Choroid plexus epithelial cell (primary cell): ENCODE measurements around the gene OR2AE1.

Experiments used
- DNase-seq: peaks from one replicate; pipeline ENCODE4 v3.0.0-alpha.2; 2010; ENCODE audit warnings: low read depth
- H3K4me3 ChIP-seq: 2 replicates; pipeline ENCODE4 v1.5.1; 2011; ENCODE audit warnings: low read depth, mild to moderate bottlenecking, control low read depth, low read length, moderate library complexity
- TF ChIP-seq, protein P1 (sequence below): conservative IDR thresholded peaks from 2 replicates; pipeline ENCODE4 v1.5.1; 2011; ENCODE audit warnings: low read depth, mild to moderate bottlenecking, control low read depth, inconsistent platforms, low read length, moderate library complexity

The OR2AE1 gene

DNA sequence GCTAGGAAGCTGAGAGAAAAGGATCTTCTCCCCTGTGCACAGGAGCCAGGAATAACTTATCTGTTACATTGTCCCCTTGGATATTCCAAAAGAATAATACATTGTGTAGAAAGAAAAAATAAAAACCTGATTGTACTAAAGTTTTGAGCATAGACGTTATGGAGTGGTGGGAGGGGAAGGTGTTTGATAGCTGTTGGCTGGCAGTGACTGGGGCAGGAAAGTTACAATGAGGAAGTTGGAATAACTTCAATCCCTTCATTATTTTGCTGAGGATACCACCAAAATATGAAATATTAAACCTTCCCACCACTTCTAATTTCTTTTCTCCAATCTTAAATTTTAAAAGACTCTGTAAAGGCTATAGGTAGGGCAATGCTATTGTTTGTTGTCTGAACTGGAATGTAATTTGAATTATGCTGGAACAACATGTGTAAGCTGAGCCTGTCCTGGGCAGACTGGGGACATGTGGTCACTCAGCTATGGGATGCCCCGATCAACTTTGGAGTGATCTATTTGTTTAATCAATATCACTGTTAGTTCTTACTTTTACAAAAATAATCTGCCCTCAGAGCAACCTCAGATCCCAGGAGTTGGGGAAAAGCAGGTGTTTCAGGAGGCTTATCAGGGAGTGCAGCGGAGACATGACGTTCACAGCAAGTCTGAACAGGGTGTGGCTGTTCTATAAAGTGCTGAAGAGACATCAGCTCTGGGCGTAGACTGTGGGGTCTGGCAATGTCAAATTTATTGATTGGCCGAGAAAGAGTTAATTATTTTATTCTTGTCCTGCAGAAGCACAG lies 28.2 kb downstream of the OR2AE1 start:
- no peak overlapping the region for H3K4me3 ChIP-seq
- TF ChIP-seq, protein P1, sequence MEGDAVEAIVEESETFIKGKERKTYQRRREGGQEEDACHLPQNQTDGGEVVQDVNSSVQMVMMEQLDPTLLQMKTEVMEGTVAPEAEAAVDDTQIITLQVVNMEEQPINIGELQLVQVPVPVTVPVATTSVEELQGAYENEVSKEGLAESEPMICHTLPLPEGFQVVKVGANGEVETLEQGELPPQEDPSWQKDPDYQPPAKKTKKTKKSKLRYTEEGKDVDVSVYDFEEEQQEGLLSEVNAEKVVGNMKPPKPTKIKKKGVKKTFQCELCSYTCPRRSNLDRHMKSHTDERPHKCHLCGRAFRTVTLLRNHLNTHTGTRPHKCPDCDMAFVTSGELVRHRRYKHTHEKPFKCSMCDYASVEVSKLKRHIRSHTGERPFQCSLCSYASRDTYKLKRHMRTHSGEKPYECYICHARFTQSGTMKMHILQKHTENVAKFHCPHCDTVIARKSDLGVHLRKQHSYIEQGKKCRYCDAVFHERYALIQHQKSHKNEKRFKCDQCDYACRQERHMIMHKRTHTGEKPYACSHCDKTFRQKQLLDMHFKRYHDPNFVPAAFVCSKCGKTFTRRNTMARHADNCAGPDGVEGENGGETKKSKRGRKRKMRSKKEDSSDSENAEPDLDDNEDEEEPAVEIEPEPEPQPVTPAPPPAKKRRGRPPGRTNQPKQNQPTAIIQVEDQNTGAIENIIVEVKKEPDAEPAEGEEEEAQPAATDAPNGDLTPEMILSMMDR = no peak
- no peak for DNase-seq

GRCh38 chr7:99844328-99844727 lies 32.5 kb downstream of the OR2AE1 start:
- TF ChIP-seq, protein P1 = no peak
- H3K4me3 ChIP-seq = no peak overlapping the region
- no peak for DNase-seq

DNA sequence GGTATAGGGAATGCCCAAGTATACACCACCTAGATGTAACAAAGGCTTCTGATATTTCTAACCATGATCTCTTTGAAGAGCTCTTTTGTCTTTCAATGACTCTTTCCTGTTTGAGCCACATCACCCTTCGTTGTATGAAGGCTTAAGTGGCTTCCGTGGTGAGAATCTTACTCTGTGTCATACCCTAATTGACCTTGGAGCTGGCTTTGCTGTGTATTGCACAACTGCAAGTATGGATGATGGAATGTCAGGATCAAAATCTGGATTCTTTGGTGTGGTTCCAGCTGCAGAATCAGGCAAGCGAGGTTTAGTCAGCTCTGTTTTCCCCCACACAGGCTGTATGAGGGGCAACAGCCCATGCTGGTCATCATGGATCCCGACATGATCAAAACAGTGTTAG lies 33.0 kb downstream of the OR2AE1 start:
- no peak for DNase-seq
- TF ChIP-seq, protein P1 = no peak
- H3K4me3 ChIP-seq = no peak overlapping the region

DNA sequence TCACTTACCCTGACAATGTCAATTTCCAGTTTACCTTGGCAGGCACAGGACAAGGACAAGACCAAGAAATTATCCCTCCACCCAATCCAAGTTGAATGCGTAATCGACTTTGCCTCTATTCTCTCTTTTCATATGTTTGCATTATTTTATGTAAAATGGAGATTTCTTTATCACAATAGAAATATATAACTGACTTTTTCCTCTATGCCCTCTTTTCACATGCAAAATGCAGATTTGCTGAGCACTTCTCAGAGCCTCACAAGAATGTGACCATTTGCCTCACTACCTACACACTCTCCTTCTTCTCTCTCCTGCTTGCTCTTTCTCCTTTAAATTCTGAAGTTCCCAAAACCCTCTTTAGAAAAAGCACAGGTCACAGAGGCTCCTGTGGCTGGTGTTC lies 33.9 kb downstream of the OR2AE1 start:
- DNase-seq = no peak
- TF ChIP-seq, protein P1 = no peak

DNA sequence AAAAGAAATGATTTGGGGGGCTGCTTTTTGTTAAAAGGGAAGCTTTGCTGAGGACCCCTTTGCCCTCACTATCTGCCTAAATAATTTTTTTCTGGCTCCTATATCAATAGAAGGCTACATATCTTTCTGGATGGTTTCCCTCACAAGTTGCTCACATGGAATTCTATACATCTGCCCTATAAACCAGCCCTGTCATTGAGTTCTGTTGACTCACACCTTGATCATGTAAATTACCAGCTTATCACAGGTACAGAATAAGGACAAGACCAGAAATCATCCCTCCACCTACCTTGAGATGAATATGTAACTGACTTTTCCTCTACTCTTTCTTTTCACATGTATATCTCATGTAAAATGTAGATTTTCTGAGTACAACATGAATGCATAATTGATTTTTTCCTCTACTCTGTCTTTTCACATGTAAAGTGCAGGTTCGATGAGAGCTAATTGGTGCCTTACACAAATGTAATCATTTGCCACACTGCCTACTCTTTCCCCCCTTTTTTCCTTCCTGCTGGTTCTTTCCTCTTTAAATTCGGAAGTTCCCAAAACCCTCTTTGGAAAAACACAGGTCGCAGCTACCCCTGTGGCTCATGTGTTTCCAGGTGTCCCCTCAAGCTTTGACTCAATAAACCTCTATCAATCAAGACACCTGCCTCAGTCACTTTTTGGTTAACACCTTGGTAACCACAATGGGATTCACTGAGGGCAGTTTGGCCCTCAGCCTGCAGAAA lies 36.5 kb downstream of the OR2AE1 start:
- no peak for DNase-seq
- no peak overlapping the region for H3K4me3 ChIP-seq
- TF ChIP-seq, protein P1 = no peak

More for the DNA sequence above, 33.9 kb downstream of the OR2AE1 start:
- H3K4me3 ChIP-seq = no peak overlapping the region

DNA sequence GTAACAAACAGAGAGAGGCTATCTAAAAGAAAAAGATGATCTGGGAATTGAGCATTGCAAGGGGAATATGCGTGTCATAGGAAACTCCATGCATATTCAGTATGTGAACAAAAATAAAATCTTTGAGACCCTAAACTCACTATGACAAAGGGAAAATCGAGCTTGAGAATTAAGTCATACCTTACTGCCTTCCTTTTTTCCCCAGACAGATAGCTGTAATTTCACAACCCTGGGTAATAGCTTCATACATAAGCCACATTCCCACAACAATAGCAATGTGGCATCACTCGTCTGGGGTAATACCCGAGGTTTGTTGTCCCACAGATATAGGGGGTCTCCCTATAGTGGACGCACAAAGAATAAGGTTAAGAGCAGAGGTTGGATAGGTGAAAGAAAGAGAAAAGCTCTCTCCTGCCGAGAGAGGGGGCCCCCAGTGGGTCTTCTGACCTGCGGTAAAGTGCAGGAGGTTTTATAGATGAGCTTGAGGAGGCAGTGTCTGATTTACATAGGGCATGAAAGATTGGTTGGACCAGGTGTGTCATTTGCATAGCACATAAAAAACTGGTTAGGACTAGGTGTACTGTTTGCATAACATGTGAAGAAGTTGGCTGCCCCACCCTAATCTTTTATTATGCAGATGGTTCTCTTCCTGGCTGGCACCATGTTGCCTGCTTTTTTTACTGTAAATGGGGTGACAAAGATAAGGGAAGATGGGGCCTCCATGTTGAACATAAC lies 37.4 kb downstream of the OR2AE1 start:
- TF ChIP-seq, protein P1 = no peak
- no peak for DNase-seq
- H3K4me3 ChIP-seq = no peak overlapping the region
